Neural cell (in vitro differentiated cells): ENCODE measurements around the gene VPREB3.

ENCODE experiments used
- EP300 ChIP-seq: fragments of 450-650 bp; conservative IDR thresholded peaks from 2 replicates; pipeline ENCODE4 v1.6.1; 2014; ENCODE audit warnings: antibody characterized with exemption, mild to moderate bottlenecking, moderate library complexity; ENCODE audit not compliant: poor library complexity, severe bottlenecking
- EZH2 ChIP-seq: fragments of 200-600, 300-800 bp; shearing (Covaris generic), sonication (generic); IDR thresholded peaks from 2 replicates; pipeline ENCODE4 v1.6.1; 2014; ENCODE audit warnings: antibody characterized with exemption, low read length, borderline replicate concordance, mild to moderate bottlenecking; ENCODE audit not compliant: insufficient read depth, poor library complexity, severe bottlenecking
- MXI1 ChIP-seq: fragments of 450-650 bp; conservative IDR thresholded peaks from 2 replicates; pipeline ENCODE4 v1.6.1; 2014; ENCODE audit warnings: antibody characterized with exemption, mild to moderate bottlenecking; ENCODE audit not compliant: poor library complexity, severe bottlenecking
- POLR2AphosphoS5 ChIP-seq: IDR thresholded peaks from 2 replicates; pipeline ENCODE4 v1.6.1; 2012
- TF ChIP-seq, protein P1 (sequence below): fragments of 450-650 bp; IDR thresholded peaks from 2 replicates; pipeline ENCODE4 v1.5.1; 2014; ENCODE audit warnings: antibody characterized with exemption, mild to moderate bottlenecking, moderate library complexity; ENCODE audit not compliant: poor library complexity, severe bottlenecking

DNA sequence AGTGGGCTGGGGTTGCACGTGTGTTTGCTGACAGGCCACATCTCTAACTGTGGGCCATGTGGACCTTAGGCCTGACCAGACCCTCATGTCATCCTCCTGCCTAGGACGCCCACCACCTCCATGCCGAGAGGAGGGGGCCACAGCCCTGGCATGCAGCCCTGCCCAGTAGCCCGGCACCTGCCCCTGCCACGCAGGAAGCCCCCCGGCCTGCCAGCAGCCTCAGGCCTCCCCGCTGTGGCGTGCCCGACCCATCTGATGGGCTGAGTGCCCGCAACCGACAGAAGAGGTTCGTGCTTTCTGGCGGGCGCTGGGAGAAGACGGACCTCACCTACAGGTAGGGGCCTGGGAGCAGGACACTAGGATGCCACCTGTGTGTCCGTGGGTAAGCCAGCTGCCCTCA is 24.9 kb upstream of the VPREB3 start:
- no peak for TF ChIP-seq POLR2AphosphoS5
- TF ChIP-seq, protein P1, sequence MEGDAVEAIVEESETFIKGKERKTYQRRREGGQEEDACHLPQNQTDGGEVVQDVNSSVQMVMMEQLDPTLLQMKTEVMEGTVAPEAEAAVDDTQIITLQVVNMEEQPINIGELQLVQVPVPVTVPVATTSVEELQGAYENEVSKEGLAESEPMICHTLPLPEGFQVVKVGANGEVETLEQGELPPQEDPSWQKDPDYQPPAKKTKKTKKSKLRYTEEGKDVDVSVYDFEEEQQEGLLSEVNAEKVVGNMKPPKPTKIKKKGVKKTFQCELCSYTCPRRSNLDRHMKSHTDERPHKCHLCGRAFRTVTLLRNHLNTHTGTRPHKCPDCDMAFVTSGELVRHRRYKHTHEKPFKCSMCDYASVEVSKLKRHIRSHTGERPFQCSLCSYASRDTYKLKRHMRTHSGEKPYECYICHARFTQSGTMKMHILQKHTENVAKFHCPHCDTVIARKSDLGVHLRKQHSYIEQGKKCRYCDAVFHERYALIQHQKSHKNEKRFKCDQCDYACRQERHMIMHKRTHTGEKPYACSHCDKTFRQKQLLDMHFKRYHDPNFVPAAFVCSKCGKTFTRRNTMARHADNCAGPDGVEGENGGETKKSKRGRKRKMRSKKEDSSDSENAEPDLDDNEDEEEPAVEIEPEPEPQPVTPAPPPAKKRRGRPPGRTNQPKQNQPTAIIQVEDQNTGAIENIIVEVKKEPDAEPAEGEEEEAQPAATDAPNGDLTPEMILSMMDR = no peak
- no peak for TF ChIP-seq EZH2
- TF ChIP-seq EP300 = no peak
- TF ChIP-seq MXI1 = no peak
